H1 (cell line): Measurements from ENCODE around the gene NFATC4. TPM values are rescaled to one million over a fixed set of nuclear protein-coding genes. Genes with fewer than 3 reads are reported as not detected.

ENCODE experiments used
- CTCF ChIA-PET: fragments of 300-600 bp; sonication (Branson Sonifier 250); formaldehyde crosslinking; loops from one replicate; lab custom pipeline; 2021; ENCODE audit not compliant: partially characterized antibody; lab: Charles Lee
- POLR2A ChIA-PET: fragments of 300-600 bp; sonication (Branson Sonifier 250); formaldehyde crosslinking; loops from one replicate; lab custom pipeline; 2021; ENCODE audit warnings: inconsistent platforms; ENCODE audit not compliant: partially characterized antibody; lab: Charles Lee
- DNase-seq, 2 experiments: peaks; one replicate each; pipeline versions ENCODE4 v3.0.0 to v3.0.0-alpha.2; 2010 to 2022; ENCODE audit warnings: low spot score in 2 of 2, low read depth in 1 of 2, mixed read lengths in 1 of 2
- FAIRE-seq: peaks from 2 replicates; lab custom pipeline; 2011; peaks lifted over from hg19 to GRCh38; lab: Jason Lieb, UNC
- H2AFZ ChIP-seq: 2 replicates; pipeline ENCODE4 v1.8.1; 2012; ENCODE audit warnings: low read length, inconsistent platforms
- H2AK5ac ChIP-seq: 2 replicates; pipeline ENCODE4 v1.6.1; 2013; ENCODE audit warnings: low read depth, low read length
- H2BK120ac ChIP-seq: replicated peaks from 2 replicates; pipeline ENCODE3; 2013; ENCODE audit warnings: low read depth, low read length, inconsistent platforms
- H2BK12ac ChIP-seq: 2 replicates; pipeline ENCODE4 v1.6.1; 2013; ENCODE audit warnings: low read depth, low read length
- H2BK15ac ChIP-seq: 2 replicates; pipeline ENCODE4 v1.6.1; 2013; ENCODE audit warnings: low read length
- H2BK20ac ChIP-seq: 2 replicates; pipeline ENCODE4 v1.6.1; 2013; ENCODE audit warnings: low read length
- H2BK5ac ChIP-seq: 2 replicates; pipeline ENCODE4 v1.6.1; 2013; ENCODE audit warnings: low read depth, low read length
- H3K14ac ChIP-seq: 2 replicates; pipeline ENCODE4 v1.6.1; 2013; ENCODE audit warnings: inconsistent platforms; ENCODE audit not compliant: insufficient read length
- H3K18ac ChIP-seq: 2 replicates; pipeline ENCODE4 v1.6.1; 2013; ENCODE audit warnings: low read length; ENCODE audit errors: extremely low read depth
- H3K23ac ChIP-seq: 2 replicates; pipeline ENCODE4 v1.6.1; 2013; ENCODE audit warnings: inconsistent platforms; ENCODE audit not compliant: insufficient read length
- H3K23me2 ChIP-seq: 2 replicates; pipeline ENCODE4 v1.6.1; 2013; ENCODE audit warnings: low read depth, low read length
- H3K27ac ChIP-seq: 2 replicates; pipeline ENCODE4 v1.6.1; 2011; ENCODE audit warnings: low read depth, low read length, inconsistent platforms
- H3K27me3 ChIP-seq, 4 experiments: replicated peaks in 1 of 4; 1 replicate in 1 of 4; 2 replicates in 3 of 4; pipeline versions ENCODE4 v1.6.1 to v1.8.1; 2011 to 2013; ENCODE audit warnings: low read length in 3 of 4, mild to moderate bottlenecking in 3 of 4, inconsistent platforms in 2 of 4, mixed read lengths in 2 of 4, moderate library complexity in 1 of 4; ENCODE audit not compliant: control insufficient read depth in 3 of 4, insufficient read depth in 3 of 4; ENCODE audit errors: extremely low read depth in 1 of 4
- H3K36me3 ChIP-seq, 4 experiments: 2 replicates each; pipeline versions ENCODE4 v1.6.1 to v1.8.1; 2011 to 2013; ENCODE audit warnings: mild to moderate bottlenecking in 4 of 4, low read length in 3 of 4, moderate library complexity in 2 of 4, control low read depth in 1 of 4, inconsistent platforms in 1 of 4; ENCODE audit not compliant: insufficient read depth in 4 of 4, control insufficient read depth in 2 of 4
- H3K4ac ChIP-seq: replicated peaks from 2 replicates; pipeline ENCODE3; 2013; ENCODE audit warnings: low read length, low read depth, mixed read lengths, inconsistent platforms; ENCODE audit not compliant: insufficient read length
- H3K4me1 ChIP-seq, 4 experiments: replicated peaks in 1 of 4; 1 replicate in 1 of 4; 2 replicates in 3 of 4; pipeline versions ENCODE4 v1.6.1 to v1.8.1; 2011 to 2013; ENCODE audit warnings: low read length in 3 of 4, inconsistent platforms in 2 of 4, mixed read lengths in 1 of 4; ENCODE audit not compliant: insufficient read depth in 4 of 4, control insufficient read depth in 3 of 4
- H3K4me2 ChIP-seq, 2 experiments: 2 replicates each; pipeline versions ENCODE4 v1.6.1 to v1.8.1; 2011 to 2013; ENCODE audit warnings: low read depth in 2 of 2, low read length in 2 of 2, control low read depth in 1 of 2, inconsistent platforms in 1 of 2, mild to moderate bottlenecking in 1 of 2; ENCODE audit not compliant: insufficient read depth in 1 of 2
- H3K4me3 ChIP-seq, 4 experiments: fragments of 200-600, 300-600 bp in 1 of 4; sonication (generic), shearing (Covaris generic), sonication (Bioruptor Twin) in 1 of 4; 2 replicates each; pipeline versions ENCODE4 v1.5.1 to v1.8.1; 2011 to 2016; ENCODE audit warnings: low read length in 4 of 4, low read depth in 3 of 4, control low read depth in 2 of 4, inconsistent platforms in 2 of 4, mild to moderate bottlenecking in 2 of 4, mixed read lengths in 1 of 4, moderate library complexity in 1 of 4; ENCODE audit not compliant: insufficient read depth in 2 of 4; ENCODE audit errors: extremely low read depth in 1 of 4
- H3K56ac ChIP-seq: replicated peaks from 2 replicates; pipeline ENCODE3; 2013; ENCODE audit warnings: low read depth, mild to moderate bottlenecking, mixed read lengths, low read length, inconsistent platforms; ENCODE audit not compliant: insufficient read length
- H3K79me1 ChIP-seq: 2 replicates; pipeline ENCODE4 v1.6.1; 2013; ENCODE audit warnings: low read depth, low read length, control low read depth
- H3K79me2 ChIP-seq, 2 experiments: 2 replicates each; pipeline versions ENCODE4 v1.6.1 to v1.8.1; 2012 to 2013; ENCODE audit warnings: low read length in 2 of 2, mild to moderate bottlenecking in 2 of 2, inconsistent platforms in 1 of 2; ENCODE audit not compliant: insufficient read depth in 2 of 2, control insufficient read depth in 1 of 2
- H3K9ac ChIP-seq, 4 experiments: replicated peaks in 1 of 4; 1 replicate in 1 of 4; 2 replicates in 3 of 4; pipeline versions ENCODE4 v1.6.1 to v1.8.1; 2011 to 2013; ENCODE audit warnings: low read depth in 3 of 4, low read length in 3 of 4, control low read depth in 2 of 4, mild to moderate bottlenecking in 2 of 4, moderate library complexity in 2 of 4, inconsistent platforms in 1 of 4; ENCODE audit errors: extremely low read depth in 1 of 4
- H3K9me3 ChIP-seq, 2 experiments: 2 replicates each; pipeline versions ENCODE4 v1.6.1 to v1.8.1; 2012 to 2013; ENCODE audit warnings: mild to moderate bottlenecking in 2 of 2, moderate library complexity in 2 of 2, control low read depth in 1 of 2, inconsistent platforms in 1 of 2, low read depth in 1 of 2, low read length in 1 of 2, mixed read lengths in 1 of 2; ENCODE audit not compliant: insufficient read depth in 2 of 2
- H4K20me1 ChIP-seq, 2 experiments: replicated peaks in 1 of 2; 2 replicates each; pipeline versions ENCODE3 to v1.8.1; 2011 to 2013; ENCODE audit warnings: inconsistent platforms in 2 of 2, low read length in 2 of 2, mild to moderate bottlenecking in 1 of 2; ENCODE audit not compliant: insufficient read depth in 2 of 2, control insufficient read depth in 1 of 2
- H4K5ac ChIP-seq: 2 replicates; pipeline ENCODE4 v1.6.1; 2013; ENCODE audit warnings: low read length, low read depth, mixed read lengths, inconsistent platforms; ENCODE audit not compliant: insufficient read length
- H4K8ac ChIP-seq: 2 replicates; pipeline ENCODE4 v1.8.0; 2013; ENCODE audit warnings: mild to moderate bottlenecking, moderate library complexity, low read length, inconsistent platforms; ENCODE audit not compliant: insufficient read depth; ENCODE audit errors: extremely low read depth
- H4K91ac ChIP-seq: replicated peaks from 2 replicates; pipeline ENCODE3; 2013; ENCODE audit warnings: low read length, mixed read lengths, inconsistent platforms; ENCODE audit not compliant: insufficient read length
- BCL11A ChIP-seq, 2 experiments: IDR thresholded peaks; one replicate each; pipeline ENCODE4 v1.6.1; 2011; ENCODE audit warnings: low read depth in 2 of 2, low read length in 2 of 2, mild to moderate bottlenecking in 2 of 2
- JUND ChIP-seq: IDR thresholded peaks from 2 replicates; pipeline ENCODE4 v1.6.1; 2011; ENCODE audit warnings: mild to moderate bottlenecking, improper control_type of control experiment, low read length
- TAF7 ChIP-seq: optimal IDR thresholded peaks from 2 replicates; pipeline ENCODE3; 2011; ENCODE audit warnings: low read depth, mild to moderate bottlenecking, inconsistent platforms, low read length, moderate library complexity, borderline replicate concordance
- WGBS, 2 experiments: shearing (Covaris generic) in 1 of 2; methylation state at CpG; one replicate each; pipeline versions ENCODE4 v1.1.6 to v1.1.7; 2013 to 2015; ENCODE audit warnings: low lambda C conversion rate in 2 of 2, mixed read lengths in 2 of 2, inconsistent platforms in 1 of 2, low coverage in 1 of 2, missing lambda C conversion rate in 1 of 2; ENCODE audit not compliant: insufficient replicate concordance in 2 of 2, insufficient coverage in 1 of 2, insufficient read length in 1 of 2; ENCODE audit errors: extremely low coverage in 1 of 2, missing lambda C conversion rate in 1 of 2; 5-methylcytosine and 5-hydroxymethylcytosine counted together
- polyA plus RNA-seq, 7 experiments: library from polyadenylated mRNA; depleted of rRNA in 3 of 7; stranded (reverse) in 5 of 7; unstranded in 2 of 7; fragments of >200 nt in 5 of 7; fragments of 200-250 nt in 2 of 7; gene quantifications; 1 replicate in 5 of 7; 2 replicates in 1 of 7; 4 replicates in 1 of 7; pipeline versions ENCODE4 v1.2.1 to v1.2.3, GENCODE V29; 2011 to 2013; ENCODE audit warnings: missing spikeins in 2 of 7, mixed read lengths in 2 of 7
- total RNA-seq: library from RNA; stranded (reverse); fragmentation: NEBNext Ultra II Directional; extraction: Animal tissue kit (Norgen Biotek cat#: 25700); gene quantifications from 2 replicates; pipeline ENCODE4 v1.2.1, GENCODE V29; 2021

NFATC4 gene
- total and polyA plus RNA-seq, 2 of the 8 experiments (the other 6 are each of a cell fraction or from before 2014, with no cell fraction given) = 47.3 to 50.3 TPM

GRCh38 chr14:24384169-24384568 is 16.2 kb downstream of the NFATC4 start:
- Histone ChIP-seq H3K79me2 (no peaks in the 10 kb centered on the region), H4K20me1 (no peaks in the 10 kb centered on the region), H3K56ac (no peak overlapping the region), H3K9ac (no peak overlapping the region), H4K8ac (no peak overlapping the region), H3K4ac (no peak overlapping the region), H3K4me1 (peaks cover 0 to 7% (median 2%) of the 10 kb centered on the region in 4 experiments; a peak in 4 of 7 replicates), H2BK5ac (no peak overlapping the region), H3K23ac (no peak overlapping the region), H3K4me3 (no peak overlapping the region), H2BK15ac (0 out of 2 replicates have a peak overlapping the region, but pooled peaks have one; percentile 65), H3K14ac (no peak overlapping the region), H3K27me3 (no peaks in the 10 kb centered on the region), H3K18ac (no peak overlapping the region), H3K27ac (no peak overlapping the region), H2BK12ac (0 out of 2 replicates have a peak overlapping the region, but pooled peaks have one; percentile 23), H3K4me2 (no peak overlapping the region), H3K79me1 (no peaks in the 10 kb centered on the region), H3K23me2 (no peaks in the 10 kb centered on the region), H4K5ac (no peak overlapping the region), H4K91ac (no peak overlapping the region), H2BK120ac (no peak overlapping the region), H3K9me3 (no peaks in the 10 kb centered on the region), H3K36me3 (no peaks in the 10 kb centered on the region), H2BK20ac (no peak overlapping the region), H2AK5ac (peak overlapping the region; percentile 60; the same call in 1 of the 2 replicates), H2AFZ (no peak overlapping the region)
- POLR2A ChIA-PET = no interaction called here
- CTCF ChIA-PET = interaction anchor here (0.7 to 16.4 kb wide), 5 partner anchors 10 to 826 kb away, joined by 3 to 207 read pairs (median 3); partner anchors contain the start of genes CBLN3 and KHNYN
- FAIRE-seq (no peak), DNase-seq (no peak)
- 87 to 100% methylated on average over 1 to 4 of the region's 4 CpGs for WGBS, 2 experiments
- TF ChIP-seq JUND = no peak
- no peak for TF ChIP-seq BCL11A (IDR thresholded peaks at IDR 0.05; ENCODE audit: low read depth in 2 of 2, low read length in 2 of 2)
- no peak for TF ChIP-seq TAF7
